22Rv1 (cell line): ENCODE data around the gene ZNF302.

Experiments
- CTCF ChIP-seq: fragments of 450-650 bp; IDR thresholded peaks from 2 replicates; pipeline ENCODE4 v1.5.1; 2017; ENCODE audit warnings: mild to moderate bottlenecking
- ZFX ChIP-seq: fragments of 450-650 bp; IDR thresholded peaks from 2 replicates; pipeline ENCODE4 v1.6.1; 2017; ENCODE audit warnings: antibody characterized with exemption, borderline replicate concordance

GRCh38 chr19:34651747-34652146, 25.7 kb upstream of the ZNF302 start:
- no peak for TF ChIP-seq CTCF
- no peak for TF ChIP-seq ZFX
